Measurements from ENCODE around the gene LYZL6.
"Not testable (repeated sequence)": the region's sequence is repeated elsewhere in the genome, so short reads cannot be mapped to it uniquely, and the experiment has no call there.

LYZL6 gene

GRCh38 chr17:35906926-35907637 is 36.4 kb downstream of the LYZL6 start:
- DNase-seq (ENCODE audit: low spot score), result no peak

- no peak for DNase-seq (ENCODE audit: low spot score)
Observed at GRCh38 chr17:35906191-35906925, 37.2 kb downstream of the LYZL6 start.

- DNase-seq (ENCODE audit: low spot score), result no peak
Observed at GRCh38 chr17:35903451-35903850, 40.1 kb downstream of the LYZL6 start.

- DNase-seq (ENCODE audit: low spot score), result no peak
Observed at GRCh38 chr17:35901631-35902175, 41.8 kb downstream of the LYZL6 start.

- no peak for DNase-seq (ENCODE audit: low spot score)
Observed at GRCh38 chr17:35900708-35901480, 42.6 kb downstream of the LYZL6 start.

- no peak for DNase-seq (ENCODE audit: low spot score)
Observed at GRCh38 chr17:35900280-35900679, 43.2 kb downstream of the LYZL6 start.

- DNase-seq (ENCODE audit: low spot score), result peak; percentile 1
Observed at GRCh38 chr17:35898283-35899070, 45.0 kb downstream of the LYZL6 start.

GRCh38 chr17:35897772-35898171 is 45.7 kb downstream of the LYZL6 start:
- not testable (repeated sequence) for DNase-seq (ENCODE audit: low spot score)

GRCh38 chr17:35895636-35896587 is 47.6 kb downstream of the LYZL6 start:
- DNase-seq (ENCODE audit: low spot score), result no peak

- no peak for DNase-seq (ENCODE audit: low spot score)
Observed at GRCh38 chr17:35894206-35894605, 49.3 kb downstream of the LYZL6 start.

GRCh38 chr17:35893751-35894150 is 49.8 kb downstream of the LYZL6 start:
- DNase-seq (ENCODE audit: low spot score), result no peak

GRCh38 chr17:35892091-35893035 is 51.1 kb downstream of the LYZL6 start:
- no peak for DNase-seq (ENCODE audit: low spot score)

GRCh38 chr17:35891269-35891668 is 52.2 kb downstream of the LYZL6 start:
- DNase-seq (ENCODE audit: low spot score), result no peak

GRCh38 chr17:35890774-35891155 is 52.7 kb downstream of the LYZL6 start:
- DNase-seq (ENCODE audit: low spot score), result no peak

GRCh38 chr17:35889818-35890773 is 53.4 kb downstream of the LYZL6 start:
- DNase-seq (ENCODE audit: low spot score), result peak; percentile 1

- no peak for DNase-seq (ENCODE audit: low spot score)
Observed at GRCh38 chr17:35889241-35889640, 54.3 kb downstream of the LYZL6 start.
